ENCODE data around the gene EXOSC7. TPM values are rescaled to one million over a fixed set of nuclear protein-coding genes. Genes with fewer than 3 reads are reported as not detected.

Gene EXOSC7
- polyA plus RNA-seq, 1 donor from 2014 or later = 87.5 TPM

- H4K20me1 ChIP-seq (ENCODE audit: insufficient read depth) = no peaks in the 10 kb centered on the region
- no peak for TF ChIP-seq POLR2AphosphoS5 (IDR thresholded peaks at IDR 0.05)
- TF ChIP-seq REST (IDR thresholded peaks at IDR 0.05; ENCODE audit: borderline replicate concordance) = no peak
- TF ChIP-seq TAF1 (IDR thresholded peaks at IDR 0.05; ENCODE audit: low read depth) = no peak
- TF ChIP-seq EZH2 (IDR thresholded peaks at IDR 0.05; ENCODE audit: borderline replicate concordance, insufficient read depth, low read length, poor library complexity, severe bottlenecking) = no peak
- TF ChIP-seq CTCF (IDR thresholded peaks at IDR 0.05; ENCODE audit: poor library complexity, severe bottlenecking) = no peak
- no peak overlapping the region for H3K4me3 ChIP-seq (ENCODE audit: low read length)
- H3K9me2 ChIP-seq (ENCODE audit: insufficient read depth, low read length) = no peaks in the 10 kb centered on the region
- H3K79me2 ChIP-seq (replicated peaks; ENCODE audit: insufficient read depth, low read length) = peaks cover 20% of the 10 kb centered on the region
- H3K4me2 ChIP-seq (ENCODE audit: low read length) = no peak overlapping the region
- H3K27ac ChIP-seq (ENCODE audit: low read length) = no peak overlapping the region
- no peaks in the 10 kb centered on the region for H3F3A ChIP-seq (ENCODE audit: insufficient read depth, low read length, poor library complexity, severe bottlenecking)
- H3K36me3 ChIP-seq (ENCODE audit: insufficient read depth, low read length) = no peaks in the 10 kb centered on the region
- H3K9ac ChIP-seq (ENCODE audit: low read length) = no peak overlapping the region
- no peaks in the 10 kb centered on the region for H3K27me3 ChIP-seq (ENCODE audit: insufficient read depth, low read depth, low read length)
- H2AFZ ChIP-seq (ENCODE audit: low read depth, low read length) = no peak overlapping the region
- H3K9me3 ChIP-seq (ENCODE audit: low read length) = no peaks in the 10 kb centered on the region
Observed at GRCh38 chr3:44987332-44987731, 11.3 kb downstream of the EXOSC7 start.

GRCh38 chr3:44988073-44988472, 12.0 kb downstream of the EXOSC7 start:
- Histone ChIP-seq H3K79me2 (replicated peaks; ENCODE audit: insufficient read depth, low read length) (peaks cover 20% of the 10 kb centered on the region), H3K9me3 (ENCODE audit: low read length) (no peaks in the 10 kb centered on the region), H3K4me2 (ENCODE audit: low read length) (no peak overlapping the region), H3K27ac (ENCODE audit: low read length) (no peak overlapping the region), H3K4me3 (ENCODE audit: low read length) (no peak overlapping the region), H3K27me3 (ENCODE audit: insufficient read depth, low read depth, low read length) (no peaks in the 10 kb centered on the region), H2AFZ (ENCODE audit: low read depth, low read length) (no peak overlapping the region), H3F3A (ENCODE audit: insufficient read depth, low read length, poor library complexity, severe bottlenecking) (no peaks in the 10 kb centered on the region), H3K9me2 (ENCODE audit: insufficient read depth, low read length) (no peaks in the 10 kb centered on the region), H3K9ac (ENCODE audit: low read length) (no peak overlapping the region), H4K20me1 (ENCODE audit: insufficient read depth) (no peaks in the 10 kb centered on the region), H3K36me3 (ENCODE audit: insufficient read depth, low read length) (no peaks in the 10 kb centered on the region)
- TF ChIP-seq POLR2AphosphoS5 (IDR thresholded peaks at IDR 0.05) (no peak), REST (IDR thresholded peaks at IDR 0.05; ENCODE audit: borderline replicate concordance) (no peak), SMC3 (conservative IDR thresholded peaks at IDR 0.05; ENCODE audit: poor library complexity) (no peak), MXI1 (conservative IDR thresholded peaks at IDR 0.05; ENCODE audit: poor library complexity, severe bottlenecking) (no peak), RAD21 (conservative IDR thresholded peaks at IDR 0.05) (no peak), EZH2 (IDR thresholded peaks at IDR 0.05; ENCODE audit: borderline replicate concordance, insufficient read depth, low read length, poor library complexity, severe bottlenecking) (no peak), CTCF (IDR thresholded peaks at IDR 0.05; ENCODE audit: poor library complexity, severe bottlenecking) (no peak), TAF1 (IDR thresholded peaks at IDR 0.05; ENCODE audit: low read depth) (no peak), EP300 (conservative IDR thresholded peaks at IDR 0.05; ENCODE audit: poor library complexity, severe bottlenecking) (no peak)
